NCI-H345 treated with DMSO at 0.1 percent for 48 hours (cell line): Measurements from ENCODE around the gene FOXD4L3.
"Not testable (repeated sequence)": the region's sequence is repeated elsewhere in the genome, so short reads cannot be mapped to it uniquely, and the experiment has no call there.

Experiments used
- DNase-seq: peaks from one replicate; lab custom pipeline; 2025; ENCODE audit not compliant: unreplicated experiment; lab: John Stamatoyannopoulos, UW

FOXD4L3 gene

GRCh38 chr9:68343992-68344391 lies 41.3 kb downstream of the FOXD4L3 start:
- DNase-seq = not testable (repeated sequence)

DNA sequence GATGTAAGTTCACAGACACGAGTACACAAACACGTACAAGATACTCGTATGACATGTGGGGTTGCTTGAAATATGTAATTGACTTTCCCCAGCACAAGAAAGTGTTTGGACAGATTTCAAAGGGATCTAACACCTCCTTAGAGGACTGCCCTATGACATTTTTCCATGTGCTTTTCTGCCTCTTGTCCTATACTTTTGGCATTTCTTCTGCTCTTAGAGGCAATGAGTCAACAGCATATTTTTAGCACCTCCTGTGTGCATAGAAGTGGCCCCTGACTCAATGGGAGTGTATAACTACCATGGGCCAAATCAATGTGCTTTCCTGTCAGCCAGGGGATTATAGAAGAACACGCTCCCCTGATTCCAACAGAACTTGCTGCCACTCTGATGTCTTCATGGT lies 49.0 kb downstream of the FOXD4L3 start:
- not testable (repeated sequence) for DNase-seq
